GM12864 (cell line): Measurements from ENCODE around the gene PGAP1.

ENCODE experiments used
- DNase-seq: peaks from one replicate; pipeline ENCODE4 v3.0.0-alpha.2; 2011; ENCODE audit warnings: low read depth
- H3K4me3 ChIP-seq: 2 replicates; pipeline ENCODE4 v1.5.1; 2011; ENCODE audit warnings: mild to moderate bottlenecking, low read depth, low read length, control low read depth
- TF ChIP-seq, protein P1 (sequence below): IDR thresholded peaks from 2 replicates; pipeline ENCODE4 v1.5.1; 2011; ENCODE audit warnings: low read depth, mild to moderate bottlenecking, moderate library complexity, low read length, control low read depth, inconsistent platforms; ENCODE audit errors: missing control alignments

The PGAP1 gene

DNA sequence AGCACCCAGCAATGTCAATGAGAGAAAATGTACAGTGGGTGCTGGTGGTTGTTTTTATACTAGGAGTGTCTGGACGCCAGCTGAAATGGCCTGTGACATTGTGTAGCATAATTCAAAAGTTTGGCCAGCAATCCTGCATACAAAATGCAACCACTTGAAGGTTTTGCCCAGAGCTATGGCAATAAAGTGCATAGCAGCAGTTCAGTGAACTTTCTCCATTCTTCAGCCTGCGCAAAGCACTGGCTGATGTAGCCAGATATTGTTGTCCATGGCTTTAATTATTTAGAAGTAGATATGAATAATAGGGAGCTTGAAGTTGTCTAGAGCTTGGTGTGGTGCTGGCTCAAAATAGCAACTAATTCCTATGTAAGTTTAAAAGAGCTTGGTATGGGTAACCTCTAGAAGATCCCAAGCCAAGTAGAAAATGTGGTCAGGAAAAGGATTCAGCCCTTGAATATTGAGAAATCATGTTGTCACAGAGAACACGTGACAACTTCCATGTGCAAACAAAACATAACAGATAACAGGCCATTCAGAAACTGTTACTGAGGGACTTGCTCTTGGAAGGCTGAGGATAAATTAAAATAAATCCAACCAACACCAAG lies 33.3 kb upstream of the PGAP1 start:
- TF ChIP-seq, protein P1, sequence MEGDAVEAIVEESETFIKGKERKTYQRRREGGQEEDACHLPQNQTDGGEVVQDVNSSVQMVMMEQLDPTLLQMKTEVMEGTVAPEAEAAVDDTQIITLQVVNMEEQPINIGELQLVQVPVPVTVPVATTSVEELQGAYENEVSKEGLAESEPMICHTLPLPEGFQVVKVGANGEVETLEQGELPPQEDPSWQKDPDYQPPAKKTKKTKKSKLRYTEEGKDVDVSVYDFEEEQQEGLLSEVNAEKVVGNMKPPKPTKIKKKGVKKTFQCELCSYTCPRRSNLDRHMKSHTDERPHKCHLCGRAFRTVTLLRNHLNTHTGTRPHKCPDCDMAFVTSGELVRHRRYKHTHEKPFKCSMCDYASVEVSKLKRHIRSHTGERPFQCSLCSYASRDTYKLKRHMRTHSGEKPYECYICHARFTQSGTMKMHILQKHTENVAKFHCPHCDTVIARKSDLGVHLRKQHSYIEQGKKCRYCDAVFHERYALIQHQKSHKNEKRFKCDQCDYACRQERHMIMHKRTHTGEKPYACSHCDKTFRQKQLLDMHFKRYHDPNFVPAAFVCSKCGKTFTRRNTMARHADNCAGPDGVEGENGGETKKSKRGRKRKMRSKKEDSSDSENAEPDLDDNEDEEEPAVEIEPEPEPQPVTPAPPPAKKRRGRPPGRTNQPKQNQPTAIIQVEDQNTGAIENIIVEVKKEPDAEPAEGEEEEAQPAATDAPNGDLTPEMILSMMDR = no peak
- DNase-seq = no peak
- H3K4me3 ChIP-seq = no peak overlapping the region

DNA sequence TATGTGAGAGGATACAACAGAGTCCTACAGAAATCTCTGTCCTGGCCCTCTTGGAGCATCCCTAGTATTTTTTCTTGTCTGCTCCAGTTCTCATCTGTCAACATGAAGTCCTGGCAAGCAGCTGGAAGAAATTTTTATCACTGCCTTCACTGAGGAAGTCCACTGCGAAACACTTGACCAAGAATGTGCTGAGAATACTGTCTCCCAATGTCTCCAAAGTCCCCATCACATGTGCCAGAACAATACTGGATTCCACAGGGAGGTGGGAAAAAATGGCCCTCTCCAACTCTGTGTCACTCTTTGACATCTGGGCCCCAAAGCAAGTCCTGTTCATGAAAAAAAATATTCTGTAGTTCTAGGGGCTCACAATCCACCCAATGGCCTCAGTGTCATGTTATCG lies 32.8 kb upstream of the PGAP1 start:
- TF ChIP-seq, protein P1 = no peak
- DNase-seq = no peak
- H3K4me3 ChIP-seq = no peak overlapping the region

DNA sequence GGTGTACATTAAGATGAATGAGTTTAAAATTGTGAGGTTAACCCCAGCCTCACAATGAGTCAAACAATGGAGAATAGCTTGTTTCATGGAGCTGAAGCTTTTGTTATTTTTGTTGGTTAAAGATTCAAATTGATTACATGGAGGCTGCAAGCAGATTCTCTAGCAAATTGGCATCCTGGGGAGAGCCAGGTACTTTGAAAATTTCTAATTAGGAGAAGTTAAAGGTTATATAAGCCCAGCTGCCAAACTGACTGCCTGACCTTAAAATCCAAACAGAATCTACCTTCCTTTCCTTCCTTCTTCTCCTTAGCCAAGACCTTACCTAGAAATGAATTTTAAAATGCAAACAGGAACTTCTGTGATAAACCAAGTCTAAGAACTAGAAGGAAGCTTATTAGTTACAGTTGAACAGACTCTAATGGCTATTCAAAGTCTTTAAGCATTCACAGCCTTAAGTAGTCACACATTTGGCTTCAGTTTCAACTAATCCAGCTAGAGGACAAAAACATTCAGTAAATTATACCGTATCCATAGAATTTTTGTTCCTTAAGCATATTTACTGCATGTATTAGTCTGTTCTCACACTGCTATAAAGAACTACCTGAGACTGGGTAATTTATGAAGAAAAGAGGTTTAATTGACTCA lies 31.5 kb upstream of the PGAP1 start:
- no peak for DNase-seq
- H3K4me3 ChIP-seq = no peak overlapping the region
- TF ChIP-seq, protein P1 = no peak

DNA sequence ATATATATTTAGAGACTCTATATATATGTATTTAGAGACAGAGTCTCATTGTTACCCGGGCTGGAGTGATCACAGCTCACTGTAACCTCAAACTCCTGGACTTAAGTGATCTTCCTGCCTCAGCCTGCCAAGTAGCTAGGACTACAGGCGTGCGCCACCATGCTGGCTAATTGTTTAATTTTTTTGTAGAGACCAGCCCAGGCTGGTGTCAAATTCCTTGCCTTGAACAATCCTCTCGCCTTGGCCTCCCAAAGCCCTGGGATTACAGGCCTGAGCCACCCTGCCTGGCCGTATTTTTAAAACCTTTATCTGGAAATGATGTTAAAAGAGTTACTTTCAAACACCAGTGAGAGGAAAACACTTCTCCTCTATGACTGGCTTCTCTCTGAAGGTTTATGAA lies 30.9 kb upstream of the PGAP1 start:
- TF ChIP-seq, protein P1 = no peak
- no peak overlapping the region for H3K4me3 ChIP-seq
- no peak for DNase-seq

DNA sequence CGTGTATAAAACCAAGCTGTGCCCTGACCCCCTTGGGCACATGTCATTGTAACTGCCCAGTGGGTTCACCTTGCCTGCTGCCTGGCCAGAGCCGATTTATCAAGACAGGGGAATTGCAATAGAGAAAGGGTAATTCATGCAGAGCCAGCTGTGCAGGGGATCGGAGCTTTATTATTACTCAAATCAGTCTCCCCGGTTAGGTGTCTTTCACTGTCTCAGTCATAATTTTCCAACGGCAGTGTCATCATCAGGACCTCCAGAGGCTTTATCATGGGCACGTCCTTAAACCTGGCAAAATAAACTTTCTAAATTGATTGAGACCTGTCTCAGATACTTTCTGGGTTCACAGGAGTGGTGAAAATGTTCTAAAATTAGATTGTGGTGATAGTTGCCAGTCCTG lies 29.6 kb upstream of the PGAP1 start:
- TF ChIP-seq, protein P1 = no peak
- H3K4me3 ChIP-seq = no peak overlapping the region
- DNase-seq = no peak

DNA sequence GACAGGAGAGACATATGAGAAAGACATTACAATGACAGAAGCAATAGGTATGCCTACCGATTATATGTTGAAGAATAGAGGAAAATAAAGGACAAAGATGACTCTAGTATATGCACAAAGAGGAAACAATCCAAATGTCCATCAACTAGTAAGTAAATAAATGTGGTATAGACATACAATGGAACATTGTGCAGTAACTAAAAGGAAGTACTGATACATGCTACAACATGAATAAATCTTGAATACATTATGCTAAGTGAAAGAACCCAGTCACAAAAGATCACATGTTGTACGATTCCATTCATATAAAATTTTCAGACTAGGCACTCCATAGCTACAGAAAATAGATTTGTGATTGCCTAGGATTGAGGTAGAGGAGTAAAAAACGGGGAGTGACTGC lies 28.5 kb upstream of the PGAP1 start:
- TF ChIP-seq, protein P1 = no peak
- no peak overlapping the region for H3K4me3 ChIP-seq
- no peak for DNase-seq

DNA sequence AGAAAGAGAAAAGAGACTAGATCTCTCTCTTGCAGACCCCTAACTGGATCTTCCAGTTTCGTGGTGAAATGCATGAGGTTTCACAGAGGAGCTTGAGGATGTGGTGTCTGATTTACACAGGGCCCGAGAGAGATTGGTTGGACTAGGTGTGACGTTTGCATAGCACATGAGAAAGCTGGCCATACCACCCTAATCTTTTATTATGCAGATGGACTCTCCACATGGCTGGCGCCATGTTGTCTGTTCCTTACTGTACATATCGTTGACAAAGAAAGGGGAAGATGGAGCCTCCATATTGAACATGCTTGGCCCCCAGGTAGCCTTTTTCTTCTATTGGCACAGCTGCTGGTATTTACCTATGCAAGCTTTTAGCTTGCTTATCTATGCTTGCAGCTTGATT lies 27.5 kb upstream of the PGAP1 start:
- no peak overlapping the region for H3K4me3 ChIP-seq
- TF ChIP-seq, protein P1 = no peak
- no peak for DNase-seq
